AG04449 (cell line): ENCODE results near the gene HSD17B8.

Source experiments
- CTCF ChIA-PET: fragments of 350-600 bp; formaldehyde crosslinking; extraction: SDS; loops from one replicate; lab custom pipeline; 2021; ENCODE audit warnings: antibody characterized with exemption; lab: Yijun Ruan, JAX
- POLR2A ChIA-PET: fragments of 400-600, 350-600 bp; formaldehyde crosslinking; extraction: SDS; loops from one replicate; lab custom pipeline; 2020; ENCODE audit warnings: antibody characterized with exemption, inconsistent platforms; lab: Yijun Ruan, JAX
- DNase-seq: peaks from one replicate; pipeline ENCODE4 v3.0.0-alpha.2; 2010; ENCODE audit warnings: low read depth, low spot score
- H3K4me3 ChIP-seq: 2 replicates; pipeline ENCODE4 v1.5.1; 2011; ENCODE audit warnings: low read depth, mild to moderate bottlenecking, control low read depth, low read length
- TF ChIP-seq, protein P1 (sequence below): IDR thresholded peaks from one replicate; pipeline ENCODE4 v1.5.1; 2011; ENCODE audit warnings: mild to moderate bottlenecking, moderate library complexity, low read length, control low read depth, inconsistent platforms; ENCODE audit not compliant: insufficient read depth; ENCODE audit errors: missing control alignments

HSD17B8 gene

DNA sequence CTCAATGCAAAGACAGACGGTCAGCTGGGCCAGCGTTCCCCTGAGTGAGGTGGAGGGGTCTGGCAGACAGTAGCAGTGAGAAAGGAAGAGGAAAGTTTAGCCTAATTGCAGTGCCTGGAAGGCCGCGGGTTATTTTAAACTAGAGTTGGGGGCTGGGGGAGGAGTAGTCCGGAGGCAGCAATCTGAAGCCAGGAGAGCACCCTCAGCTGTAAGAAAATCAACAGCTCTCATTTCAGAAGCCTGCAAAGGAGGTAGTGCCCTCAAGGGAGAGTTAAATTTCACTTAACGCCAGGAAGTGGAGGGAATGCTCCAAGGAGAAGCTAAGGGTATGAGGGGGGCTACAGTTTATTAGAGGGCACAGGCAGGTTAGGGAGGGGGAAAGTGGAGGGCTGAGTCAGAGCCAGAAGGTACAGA is 30.8 kb downstream of the HSD17B8 start:
- ChIA-PET CTCF (interaction anchor here (1.3 to 1.4 kb wide), 2 partner anchors 10 to 74 kb away, joined by 3 to 9 read pairs; no protein-coding TSS in a partner anchor), POLR2A (no interaction called here)
- TF ChIP-seq, protein P1, sequence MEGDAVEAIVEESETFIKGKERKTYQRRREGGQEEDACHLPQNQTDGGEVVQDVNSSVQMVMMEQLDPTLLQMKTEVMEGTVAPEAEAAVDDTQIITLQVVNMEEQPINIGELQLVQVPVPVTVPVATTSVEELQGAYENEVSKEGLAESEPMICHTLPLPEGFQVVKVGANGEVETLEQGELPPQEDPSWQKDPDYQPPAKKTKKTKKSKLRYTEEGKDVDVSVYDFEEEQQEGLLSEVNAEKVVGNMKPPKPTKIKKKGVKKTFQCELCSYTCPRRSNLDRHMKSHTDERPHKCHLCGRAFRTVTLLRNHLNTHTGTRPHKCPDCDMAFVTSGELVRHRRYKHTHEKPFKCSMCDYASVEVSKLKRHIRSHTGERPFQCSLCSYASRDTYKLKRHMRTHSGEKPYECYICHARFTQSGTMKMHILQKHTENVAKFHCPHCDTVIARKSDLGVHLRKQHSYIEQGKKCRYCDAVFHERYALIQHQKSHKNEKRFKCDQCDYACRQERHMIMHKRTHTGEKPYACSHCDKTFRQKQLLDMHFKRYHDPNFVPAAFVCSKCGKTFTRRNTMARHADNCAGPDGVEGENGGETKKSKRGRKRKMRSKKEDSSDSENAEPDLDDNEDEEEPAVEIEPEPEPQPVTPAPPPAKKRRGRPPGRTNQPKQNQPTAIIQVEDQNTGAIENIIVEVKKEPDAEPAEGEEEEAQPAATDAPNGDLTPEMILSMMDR, result no peak
- no peak for DNase-seq
- H3K4me3 ChIP-seq, result no peak overlapping the region

DNA sequence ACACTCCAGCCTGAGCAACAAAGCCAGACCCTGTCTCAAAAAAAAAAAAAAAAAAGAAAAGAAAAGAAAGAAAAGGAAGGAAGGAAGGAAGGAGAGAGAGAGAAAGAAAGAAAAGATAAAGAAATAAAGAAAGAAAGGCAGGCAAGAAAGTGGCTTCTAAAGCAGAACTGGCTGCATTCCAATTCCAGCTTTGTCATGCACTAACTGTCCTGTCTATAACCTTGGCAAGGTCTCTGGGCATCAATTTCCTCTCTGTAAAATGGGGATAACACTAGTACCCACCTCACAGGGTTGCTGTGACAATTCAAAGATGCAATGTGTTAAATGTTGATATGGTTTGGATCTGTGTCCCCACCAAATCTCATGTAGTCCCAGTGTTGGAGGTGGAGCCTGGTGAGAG is 31.9 kb downstream of the HSD17B8 start:
- POLR2A ChIA-PET, result interaction anchor here (0.6 kb wide), 1 partner anchor 1652 kb away, joined by 3 read pairs; no protein-coding TSS in a partner anchor
- no peak overlapping the region for H3K4me3 ChIP-seq
- DNase-seq, result no peak
- TF ChIP-seq, protein P1, result no peak
- CTCF ChIA-PET, result interaction anchor here (0.9 kb wide), 1 partner anchor 12 kb away, joined by 6 read pairs; no protein-coding TSS in a partner anchor

DNA sequence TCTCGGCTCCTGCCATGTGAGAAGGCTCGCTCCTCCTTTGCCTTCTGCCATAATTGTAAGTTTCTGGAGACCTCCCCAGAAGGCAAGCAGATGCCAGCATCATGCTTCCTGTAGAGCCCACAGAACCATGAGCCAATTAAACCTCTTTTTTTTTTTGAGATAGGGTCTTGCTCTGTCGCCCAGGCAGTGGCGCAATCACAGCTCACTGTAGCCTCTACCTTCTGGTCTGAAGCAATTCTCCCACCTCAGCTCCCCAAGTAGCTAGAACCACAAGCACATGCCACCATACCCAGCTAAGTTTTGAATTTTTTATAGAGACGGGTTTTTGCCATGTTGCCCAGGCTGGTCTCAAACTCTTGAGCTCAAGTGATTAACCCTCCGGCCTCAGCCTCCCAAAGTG is 32.4 kb downstream of the HSD17B8 start:
- DNase-seq, result no peak
- ChIA-PET CTCF (interaction anchor here (0.9 kb wide), 1 partner anchor 12 kb away, joined by 6 read pairs; no protein-coding TSS in a partner anchor), POLR2A (no interaction called here)
- TF ChIP-seq, protein P1, result no peak
- no peak overlapping the region for H3K4me3 ChIP-seq

DNA sequence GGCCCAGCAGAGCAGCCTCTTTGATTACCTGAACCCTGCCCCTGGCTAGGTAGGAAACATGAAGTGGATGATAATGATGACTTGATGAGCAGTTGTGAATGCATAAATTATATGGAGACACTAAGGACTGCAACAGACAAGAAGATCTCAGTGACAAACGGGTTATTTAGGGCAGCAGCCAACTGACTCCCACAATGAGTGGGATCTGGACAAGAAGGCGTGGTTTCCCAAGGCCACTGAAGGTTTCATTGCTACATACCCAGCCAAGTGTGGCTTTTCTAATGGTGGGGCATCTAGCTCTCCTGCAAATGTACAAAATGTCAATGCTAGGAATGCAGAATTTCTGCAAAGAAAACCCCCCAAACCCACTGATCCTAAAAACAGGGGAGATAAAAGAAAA is 33.3 kb downstream of the HSD17B8 start:
- ChIA-PET CTCF (interaction anchor here (0.6 to 1.9 kb wide), 5 partner anchors 9 to 353 kb away, joined by 3 to 4 read pairs (median 3); no protein-coding TSS in a partner anchor), POLR2A (interaction anchor here (0.6 kb wide), 1 partner anchor 43 kb away, joined by 3 read pairs; no protein-coding TSS in a partner anchor)
- no peak overlapping the region for H3K4me3 ChIP-seq
- DNase-seq, result no peak
- TF ChIP-seq, protein P1, result no peak

DNA sequence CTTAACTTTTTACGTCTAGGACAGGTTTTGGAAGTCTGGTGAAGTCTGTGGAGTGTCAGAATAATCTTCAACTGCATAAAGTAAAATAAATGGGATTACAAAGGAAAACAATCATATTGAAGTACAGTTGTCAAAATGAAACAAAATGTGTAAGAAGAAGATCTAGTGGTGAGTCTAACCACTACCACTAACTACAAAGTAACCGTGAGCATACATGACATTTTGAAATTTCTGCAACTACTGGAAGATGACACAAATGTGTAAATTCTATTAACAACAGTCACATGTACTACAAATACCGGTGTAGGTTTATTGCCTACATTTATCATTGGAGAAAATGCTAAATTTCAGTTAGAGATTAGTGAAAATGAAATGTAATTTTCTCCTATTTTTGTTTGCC is 37.5 kb downstream of the HSD17B8 start:
- TF ChIP-seq, protein P1, result no peak
- no peak overlapping the region for H3K4me3 ChIP-seq
- POLR2A ChIA-PET, result no interaction called here
- CTCF ChIA-PET, result no interaction called here
- no peak for DNase-seq

DNA sequence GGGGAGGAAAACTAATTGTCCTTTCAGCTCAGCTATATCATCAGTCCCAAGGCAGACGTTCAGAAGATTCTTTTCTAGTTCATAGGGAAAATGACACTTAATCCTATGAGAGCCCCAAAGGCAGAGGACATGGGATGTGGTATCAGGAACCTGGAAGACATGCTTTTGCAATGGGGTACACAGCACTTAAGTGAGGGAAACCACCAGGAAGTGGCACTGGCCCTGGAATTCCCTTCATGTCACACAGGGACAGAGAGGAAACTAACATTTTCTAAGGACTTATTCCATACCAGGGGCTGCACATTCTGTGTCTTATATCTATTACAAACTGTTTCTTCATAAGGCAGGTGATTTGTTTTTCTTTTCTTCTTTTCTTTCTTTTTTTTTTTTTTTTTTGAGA is 39.0 kb downstream of the HSD17B8 start:
- POLR2A ChIA-PET, result no interaction called here
- TF ChIP-seq, protein P1, result no peak
- no peak for DNase-seq
- CTCF ChIA-PET, result interaction anchor here (1.1 to 3.4 kb wide), 2 partner anchors 8 to 229 kb away, joined by 4 to 9 read pairs; no protein-coding TSS in a partner anchor
- no peak overlapping the region for H3K4me3 ChIP-seq
